Measurements from ENCODE around the gene WDR27.

GRCh38 chr6:169510871-169511270, 191.0 kb downstream of the WDR27 start:
- no peak for TF ChIP-seq GATA3 (IDR thresholded peaks at IDR 0.05; ENCODE audit: low read depth, low read length)
- TF ChIP-seq GATA2 (IDR thresholded peaks at IDR 0.05; ENCODE audit: low read depth, low read length), result no peak
